AG10803 (cell line): ENCODE results near the gene ROR1.

Source experiments
- DNase-seq: peaks from one replicate; pipeline ENCODE4 v3.0.0; 2010; ENCODE audit warnings: low read depth
- H3K4me3 ChIP-seq: 2 replicates; pipeline ENCODE4 v1.5.1; 2011; ENCODE audit warnings: mild to moderate bottlenecking, low read length, control low read depth
- CTCF ChIP-seq: conservative IDR thresholded peaks from 2 replicates; pipeline ENCODE4 v1.5.1; 2011; ENCODE audit warnings: mild to moderate bottlenecking, low read length, control low read depth, inconsistent platforms

ROR1 gene

GRCh38 chr1:63913533-63913932 lies 139.7 kb downstream of the ROR1 start:
- DNase-seq: no peak
- TF ChIP-seq CTCF: no peak
- no peak overlapping the region for H3K4me3 ChIP-seq

GRCh38 chr1:63914241-63914640 lies 140.4 kb downstream of the ROR1 start:
- no peak overlapping the region for H3K4me3 ChIP-seq
- DNase-seq: no peak
- no peak for TF ChIP-seq CTCF

GRCh38 chr1:63914706-63915105 lies 140.9 kb downstream of the ROR1 start:
- no peak for TF ChIP-seq CTCF
- H3K4me3 ChIP-seq: no peak overlapping the region
- DNase-seq: no peak

- TF ChIP-seq CTCF: peak; percentile 47
- DNase-seq: peak; percentile 29
- H3K4me3 ChIP-seq: no peak overlapping the region
Observed at GRCh38 chr1:63915121-63915520, 141.3 kb downstream of the ROR1 start.

GRCh38 chr1:63916485-63917360 lies 142.9 kb downstream of the ROR1 start:
- no peak for TF ChIP-seq CTCF
- no peak overlapping the region for H3K4me3 ChIP-seq
- DNase-seq: no peak

GRCh38 chr1:63917571-63918417 lies 144.0 kb downstream of the ROR1 start:
- TF ChIP-seq CTCF: peak; percentile 20
- no peak overlapping the region for H3K4me3 ChIP-seq
- no peak for DNase-seq
